ENCODE results near the gene MTG1. TPM values are rescaled to one million over a fixed set of nuclear protein-coding genes. Genes with fewer than 3 reads are reported as not detected.

MTG1 gene
- total and polyA plus RNA-seq, 10 of the 15 experiments (the other 5 are each of a cell fraction or from before 2014, with no cell fraction given): 6.2 to 104 (median 62.5) TPM

- SMC1A ChIA-PET (ENCODE audit: uncharacterized antibody, unreplicated experiment): no interaction called here
- Histone ChIP-seq H3K27me3 (replicated peaks in 1 of 2; ENCODE audit: control insufficient read depth in 2 of 2, insufficient read depth in 2 of 2, low read length in 1 of 2) (no peaks in the 10 kb centered on the region), H4K20me1 (ENCODE audit: control insufficient read depth, insufficient read depth) (no peaks in the 10 kb centered on the region), H3K4me3 (no peak overlapping the region), H3K9me3 (replicated peaks; ENCODE audit: control insufficient read depth, insufficient read depth, low read length) (no peaks in the 10 kb centered on the region), H2AFZ (ENCODE audit: control insufficient read depth, low read depth, low read length) (no peak overlapping the region), H3K79me2 (ENCODE audit: control insufficient read depth, insufficient read depth, low read length) (no peaks in the 10 kb centered on the region; the same call in 1 of the 2 replicates), H3K4me1 (ENCODE audit: control insufficient read depth, insufficient read depth, low read length) (peaks cover 18% of the 10 kb centered on the region), H3K36me3 (ENCODE audit: control insufficient read depth in 2 of 2, insufficient read depth in 2 of 2, low read length in 1 of 2) (peaks cover 0 to 5% of the 10 kb centered on the region in 2 experiments; a peak in 2 of 4 replicates), H3K27ac (ENCODE audit: control insufficient read depth, insufficient read depth) (no peak overlapping the region), H3K9ac (ENCODE audit: control insufficient read depth, insufficient read depth, low read length) (no peak overlapping the region), H3K4me2 (ENCODE audit: control insufficient read depth, insufficient read depth) (no peak overlapping the region)
- CTCF ChIA-PET: interaction anchor here (1.5 kb wide), 1 partner anchor 30 kb away, joined by 6 read pairs; no protein-coding TSS in a partner anchor
- 61% methylated on average over 6 of the region's 6 CpGs for WGBS (ENCODE audit: insufficient coverage, insufficient replicate concordance, low lambda C conversion rate, missing lambda C conversion rate)
- POLR2A ChIA-PET: interaction anchor here (1.0 kb wide), 1 partner anchor 11 kb away, joined by 4 read pairs; no protein-coding TSS in a partner anchor
- no TSS peak for BruUV-seq (replicated peaks)
- intact Hi-C loops (cut with micrococcal nuclease; ENCODE audit: unreplicated experiment) (no loop called here), in situ Hi-C loops (cut with MboI) (no loop called here)
- RAD21 ChIA-PET (ENCODE audit: unreplicated experiment): no interaction called here
- DNase-seq (ENCODE audit: low read depth, low spot score) (no peak), ATAC-seq (no peak), FAIRE-seq (no peak)
- TF ChIP-seq CREM (IDR thresholded peaks at IDR 0.05; ENCODE audit: low read depth): no peak
- peak; percentile 80 for TF ChIP-seq NR2F1 (conservative IDR thresholded peaks at IDR 0.05)
Observed at GRCh38 chr10:133359554-133359971, 34.4 kb upstream of the MTG1 start.

GRCh38 chr10:133359972-133360610 lies 33.9 kb upstream of the MTG1 start:
- intact Hi-C loops (cut with micrococcal nuclease; ENCODE audit: unreplicated experiment): no loop called here
- Histone ChIP-seq H3K27ac (ENCODE audit: control insufficient read depth, insufficient read depth) (no peak overlapping the region), H3K4me1 (ENCODE audit: control insufficient read depth, insufficient read depth, low read length) (peaks cover 18% of the 10 kb centered on the region), H4K20me1 (ENCODE audit: control insufficient read depth, insufficient read depth) (no peaks in the 10 kb centered on the region), H3K36me3 (ENCODE audit: control insufficient read depth in 2 of 2, insufficient read depth in 2 of 2, low read length in 1 of 2) (peaks cover 0 to 5% of the 10 kb centered on the region in 2 experiments; a peak in 3 of 4 replicates), H3K9ac (ENCODE audit: control insufficient read depth, insufficient read depth, low read length) (no peak overlapping the region), H2AFZ (ENCODE audit: control insufficient read depth, low read depth, low read length) (no peak overlapping the region), H3K4me3 (no peak overlapping the region), H3K27me3 (replicated peaks in 1 of 2; ENCODE audit: control insufficient read depth in 2 of 2, insufficient read depth in 2 of 2, low read length in 1 of 2) (no peaks in the 10 kb centered on the region), H3K9me3 (replicated peaks; ENCODE audit: control insufficient read depth, insufficient read depth, low read length) (no peaks in the 10 kb centered on the region), H3K79me2 (ENCODE audit: control insufficient read depth, insufficient read depth, low read length) (no peaks in the 10 kb centered on the region; the same call in 1 of the 2 replicates), H3K4me2 (ENCODE audit: control insufficient read depth, insufficient read depth) (no peak overlapping the region)
- RAD21 ChIA-PET (ENCODE audit: unreplicated experiment): no interaction called here
- DNase-seq (ENCODE audit: low read depth, low spot score): no peak
- TF ChIP-seq ZZZ3 (IDR thresholded peaks at IDR 0.05; ENCODE audit: control insufficient read depth, insufficient read length, low read depth) (no peak), ZNF687 (IDR thresholded peaks at IDR 0.05) (no peak), POLR2A (IDR thresholded peaks at IDR 0.05; ENCODE audit: low read depth, low read length) (no peak), CHD2 (IDR thresholded peaks at IDR 0.05; ENCODE audit: borderline replicate concordance, low read depth, low read length) (no peak), DPF2 (IDR thresholded peaks at IDR 0.05) (no peak)
- CTCF ChIA-PET: interaction anchor here (1.5 to 2.4 kb wide), 2 partner anchors 31 kb away, joined by 6 to 14 read pairs; no protein-coding TSS in a partner anchor
- no peak for ATAC-seq
- in situ Hi-C loops (cut with MboI): no loop called here
- 83% methylated on average over 17 of the region's 17 CpGs for WGBS (ENCODE audit: insufficient coverage, insufficient replicate concordance, low lambda C conversion rate, missing lambda C conversion rate)
- SMC1A ChIA-PET (ENCODE audit: uncharacterized antibody, unreplicated experiment): no interaction called here
- POLR2A ChIA-PET: interaction anchor here (1.5 kb wide), 1 partner anchor 27 kb away, joined by 5 read pairs; no protein-coding TSS in a partner anchor
- BruUV-seq (replicated peaks): no TSS peak
- FAIRE-seq: no peak
